GM19463 (cell line): ENCODE measurements around the gene CSNK1G1.
A peak's percentile ranks its signal among the peaks of the same experiment; 100 is the strongest.

Experiments used
- ATAC-seq: cut with Tn5 transposase; IDR thresholded peaks from one replicate; pipeline ENCODE4 v1.9.1; 2021; ENCODE audit warnings: mild to moderate bottlenecking, moderate library complexity; ENCODE audit not compliant: unreplicated experiment

The CSNK1G1 gene

GRCh38 chr15:64205202-64205601, 150.8 kb downstream of the CSNK1G1 start:
- no peak for ATAC-seq

GRCh38 chr15:64197425-64197824, 158.5 kb downstream of the CSNK1G1 start:
- ATAC-seq: no peak

DNA sequence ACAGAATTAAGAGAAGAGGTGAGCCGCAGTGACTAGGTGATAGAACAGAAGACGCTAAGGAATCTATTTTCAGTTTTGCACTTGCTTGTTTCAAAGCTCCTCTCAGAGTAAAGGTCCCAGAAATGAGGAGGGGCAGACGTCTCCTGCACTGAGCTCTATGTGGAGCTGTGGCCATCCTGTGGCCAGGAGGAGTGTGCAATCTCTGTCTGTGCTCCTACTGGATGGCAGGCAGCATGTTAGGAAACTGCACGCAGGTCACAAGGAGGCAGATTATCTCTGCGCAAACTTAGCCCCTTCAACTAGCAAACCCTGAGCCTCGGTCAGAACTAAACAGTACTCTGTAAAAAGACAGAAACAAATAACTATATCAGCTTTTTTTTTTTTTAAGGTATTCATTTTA, 162.0 kb downstream of the CSNK1G1 start:
- no peak for ATAC-seq

- no peak for ATAC-seq
Measured at GRCh38 chr15:64191971-64192830, 163.8 kb downstream of the CSNK1G1 start.

- ATAC-seq: no peak
Measured at GRCh38 chr15:64187396-64188191, 168.4 kb downstream of the CSNK1G1 start.

GRCh38 chr15:64185146-64185911, 170.6 kb downstream of the CSNK1G1 start:
- no peak for ATAC-seq

- no peak for ATAC-seq
Measured at GRCh38 chr15:64182859-64183370, 173.1 kb downstream of the CSNK1G1 start.

DNA sequence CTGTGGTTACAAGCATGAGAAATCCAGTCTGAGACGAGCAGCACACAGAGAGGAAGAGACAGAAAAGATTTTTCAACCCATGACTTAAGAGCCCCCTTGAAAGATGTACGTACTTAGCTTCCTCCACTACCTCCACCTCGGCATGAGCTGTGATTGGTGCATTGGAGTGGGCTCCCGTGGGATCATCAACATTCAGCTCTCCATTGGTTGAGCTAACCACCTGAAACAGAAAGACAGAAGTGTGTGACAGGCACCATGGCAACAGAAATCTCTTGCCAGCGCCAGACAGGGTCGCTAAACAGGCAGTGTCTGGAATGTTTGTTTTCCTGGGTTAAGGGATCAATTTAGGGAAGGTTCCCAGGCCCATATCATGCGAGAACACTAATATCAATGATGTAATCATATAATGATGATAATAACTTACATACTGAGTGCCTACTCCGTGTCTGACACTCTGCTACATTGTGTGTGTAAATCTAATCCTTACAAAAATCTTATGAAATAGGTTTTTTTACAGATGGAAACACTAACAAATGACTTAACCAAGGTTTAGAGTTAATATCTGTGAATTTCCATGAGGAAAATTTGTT, 175.6 kb downstream of the CSNK1G1 start:
- peak; percentile 83 for ATAC-seq

DNA sequence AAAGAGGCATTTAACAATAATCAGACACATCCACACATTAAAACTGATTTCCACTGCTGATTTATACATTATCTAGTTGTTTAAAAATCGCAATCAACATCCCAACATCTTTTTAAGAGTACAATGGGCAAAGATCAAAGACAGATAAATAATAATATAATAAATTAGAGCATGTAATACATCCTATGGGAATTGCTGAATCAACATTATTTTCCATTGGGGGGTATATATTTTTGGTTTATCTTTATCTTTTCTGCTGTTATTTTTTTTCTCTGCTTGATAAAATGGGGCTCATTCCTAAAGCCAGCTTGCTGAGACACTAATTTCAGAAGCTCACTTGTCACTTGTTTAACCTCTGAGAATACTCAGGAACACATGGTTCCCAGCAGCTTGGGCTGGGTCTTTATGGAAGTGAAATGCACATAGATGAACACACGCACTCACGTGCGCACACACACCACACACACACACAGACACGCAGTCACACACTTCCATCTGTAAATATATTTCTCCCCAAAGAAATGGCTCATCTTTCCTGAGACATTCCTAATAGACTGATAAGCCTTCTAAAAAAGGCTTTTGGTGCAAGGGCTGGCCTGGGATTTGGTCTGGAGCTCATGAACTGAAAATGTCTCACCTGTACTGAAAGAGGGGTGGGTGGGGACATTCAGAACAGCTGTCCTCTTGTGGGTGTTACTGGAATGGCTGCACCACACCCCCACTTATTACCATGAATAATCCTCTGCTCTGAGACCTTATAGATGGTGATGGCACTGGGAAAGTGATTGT, 189.7 kb downstream of the CSNK1G1 start:
- no peak for ATAC-seq

DNA sequence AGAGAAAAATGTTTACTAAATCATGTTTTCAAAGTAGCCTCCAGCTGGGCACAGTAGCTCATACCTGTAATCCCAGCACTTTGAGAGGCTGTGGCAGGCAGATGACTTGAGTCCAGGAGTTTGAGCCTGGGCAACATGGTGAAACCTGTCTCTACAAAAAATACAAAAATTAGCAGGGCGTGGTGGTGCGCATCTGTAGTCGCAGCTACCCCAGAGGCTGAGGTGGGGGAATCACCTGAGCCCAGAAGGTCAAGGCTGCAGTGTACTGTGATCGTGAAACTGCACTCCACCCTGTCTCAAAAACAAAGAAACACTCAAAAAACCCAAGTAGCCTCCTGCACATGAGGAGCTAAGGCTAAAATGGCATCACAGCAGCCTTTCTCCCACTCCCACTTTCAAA, 191.5 kb downstream of the CSNK1G1 start:
- no peak for ATAC-seq

DNA sequence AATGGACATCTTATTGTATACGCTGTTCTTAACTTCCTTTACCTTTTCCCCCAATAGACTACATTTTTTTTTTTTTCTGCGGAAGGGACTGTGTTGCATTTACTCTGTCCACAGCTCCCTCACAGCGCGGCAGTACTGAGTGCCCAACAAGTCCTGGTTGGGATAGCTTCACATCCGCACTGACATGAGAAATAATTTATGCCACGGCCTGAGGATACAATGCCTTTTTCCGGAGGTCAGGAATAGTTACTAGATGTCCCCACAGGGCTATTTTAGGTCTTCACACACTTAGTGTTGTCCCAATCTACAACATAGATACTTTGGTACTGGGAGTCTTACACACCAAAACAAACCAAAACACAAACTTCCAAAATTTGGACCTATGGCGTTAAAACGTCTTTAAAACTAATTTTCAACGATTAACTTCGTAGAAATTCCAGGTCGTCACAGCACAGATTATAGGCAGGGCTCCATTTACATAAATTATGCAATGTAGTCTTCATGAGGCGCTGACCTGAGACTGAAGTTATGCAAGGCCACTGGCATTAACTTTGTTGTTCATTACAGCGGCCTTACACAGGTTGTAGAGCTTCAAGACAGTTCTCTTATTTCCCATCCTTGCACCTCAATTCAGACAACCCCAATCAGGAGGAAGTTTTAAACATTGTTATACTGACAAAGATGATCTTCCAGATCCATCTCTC, 192.2 kb downstream of the CSNK1G1 start:
- ATAC-seq: no peak

- peak; percentile 91 for ATAC-seq
Measured at GRCh38 chr15:64162869-64163658, 192.9 kb downstream of the CSNK1G1 start, which contains the start of gene PPIB. Gene PPIB (minus strand): TSS chr15:64163022. CDS start chr15:64162986, 36 bp downstream.

DNA sequence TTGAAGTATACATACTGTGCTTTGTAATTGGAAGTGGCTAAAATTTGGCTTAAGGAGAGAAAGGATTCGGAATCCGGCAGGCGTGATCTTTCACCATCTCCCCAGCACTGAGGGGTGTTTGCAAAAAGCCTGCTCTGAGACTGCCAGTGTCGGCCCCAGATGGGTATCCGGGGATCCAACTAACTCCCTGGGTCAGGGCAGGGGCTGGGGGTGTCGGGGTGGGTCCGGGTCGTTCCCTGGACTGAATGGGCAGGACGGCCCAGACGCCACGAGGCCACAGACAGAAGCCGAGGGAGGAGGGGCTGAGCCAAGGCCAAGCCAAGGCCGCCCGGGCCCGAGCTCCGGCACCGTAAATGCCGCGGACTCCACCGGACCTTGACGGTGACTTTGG, 193.5 kb downstream of the CSNK1G1 start:
- peak; percentile 7 for ATAC-seq

DNA sequence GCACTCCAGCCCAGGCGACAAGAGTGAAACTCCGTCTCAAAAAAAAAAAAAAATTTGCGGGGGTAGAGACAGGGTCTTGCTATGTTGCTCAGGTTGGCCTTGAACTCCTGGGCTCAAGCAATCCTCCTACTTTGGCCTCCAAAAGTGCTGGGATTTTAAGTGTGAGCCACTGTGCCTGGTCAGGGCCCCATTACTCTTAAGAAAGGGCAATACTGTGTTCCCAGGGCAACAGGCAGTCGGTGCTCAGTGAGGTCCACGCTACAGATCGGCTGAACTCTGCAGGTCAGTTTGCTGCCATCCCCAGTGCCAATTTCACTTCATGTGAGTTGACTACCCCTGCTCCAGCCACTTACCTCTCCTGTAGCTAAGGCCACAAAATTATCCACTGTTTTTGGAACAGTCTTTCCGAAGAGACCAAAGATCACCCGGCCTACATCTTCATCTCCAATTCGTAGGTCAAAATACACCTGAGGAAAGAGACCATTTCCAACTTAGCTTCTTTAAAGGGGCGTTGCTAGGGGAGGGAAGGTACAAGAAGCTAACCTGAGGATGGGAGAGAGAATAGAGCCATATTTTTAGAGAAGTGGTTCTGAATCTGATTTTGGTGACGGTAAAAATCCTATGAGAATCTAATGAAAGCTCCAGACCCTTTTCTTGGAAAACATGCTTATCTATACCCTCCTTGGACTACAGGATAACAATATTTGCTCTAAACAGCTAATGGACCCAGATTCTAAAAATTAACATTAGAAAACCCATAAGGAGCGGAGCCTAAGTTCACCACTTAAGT, 194.1 kb downstream of the CSNK1G1 start:
- no peak for ATAC-seq

DNA sequence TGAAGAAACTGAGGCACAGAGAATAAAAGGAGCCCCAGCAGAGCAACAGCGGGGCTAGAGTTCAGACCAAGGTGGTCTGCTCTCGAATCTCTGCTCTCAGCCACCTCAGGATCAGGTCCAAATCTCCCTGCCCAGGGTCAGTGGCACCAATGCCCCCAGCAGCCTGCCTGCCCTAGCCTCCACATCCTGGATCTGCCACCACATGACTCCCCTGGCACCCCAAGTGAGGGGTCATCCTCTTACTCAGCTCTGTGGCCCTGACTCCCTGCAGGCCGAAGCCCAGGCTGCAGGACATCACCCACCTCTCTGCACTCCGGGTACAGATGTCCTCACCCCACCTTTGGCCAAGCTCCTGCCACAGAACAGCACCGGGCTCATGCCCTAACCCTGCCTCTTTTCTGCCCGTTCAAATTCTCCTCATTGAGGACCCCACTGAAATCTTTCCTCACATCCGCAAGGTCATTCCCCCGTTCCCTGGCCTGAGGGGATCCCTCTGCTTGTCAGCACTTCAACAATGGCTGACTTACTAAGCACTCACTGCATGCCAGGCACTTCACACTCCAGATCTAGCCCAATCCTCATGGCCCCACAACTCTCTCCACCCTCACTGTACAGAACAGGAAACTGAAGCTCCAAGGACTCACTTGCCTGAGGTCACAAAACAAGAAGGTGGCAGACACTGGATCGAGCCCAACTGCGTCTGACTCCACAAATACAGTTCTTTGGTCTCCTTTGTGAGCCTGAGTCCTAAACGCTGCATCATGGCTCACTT, 197.4 kb downstream of the CSNK1G1 start:
- no peak for ATAC-seq

- no peak for ATAC-seq
Measured at GRCh38 chr15:64157599-64158125, 198.3 kb downstream of the CSNK1G1 start.
